ENCODE measurements around the gene TTC7B. TPM values are rescaled to one million over a fixed set of nuclear protein-coding genes. Genes with fewer than 3 reads are reported as not detected.

TTC7B gene
- total RNA-seq, 4 donors from 2014 or later = 14.3 to 48.9 (median 32.5) TPM

- Histone ChIP-seq H3K4me1 (no peaks in the 10 kb centered on the region), H3K4me3 (no peak overlapping the region), H3K36me3 (no peaks in the 10 kb centered on the region), H3K27me3 (no peaks in the 10 kb centered on the region), H3K9me3 (no peaks in the 10 kb centered on the region), H3K27ac (no peak overlapping the region)
- TF ChIP-seq POLR2AphosphoS5 (IDR thresholded peaks at IDR 0.05) (no peak), POLR2A (IDR thresholded peaks at IDR 0.05) (no peak), CTCF (IDR thresholded peaks at IDR 0.05) (no peak), EP300 (IDR thresholded peaks at IDR 0.05) (no peak)
- no peak for DNase-seq (ENCODE audit: low spot score in 2 of 2)
Observed at GRCh38 chr14:90747909-90748308, 68.3 kb downstream of the TTC7B start.

GRCh38 chr14:90743826-90744225 lies 72.4 kb downstream of the TTC7B start:
- DNase-seq (ENCODE audit: low spot score in 2 of 2) = no peak
- Histone ChIP-seq H3K4me1 (no peaks in the 10 kb centered on the region), H3K27ac (no peak overlapping the region), H3K9me3 (no peaks in the 10 kb centered on the region), H3K4me3 (no peak overlapping the region), H3K27me3 (no peaks in the 10 kb centered on the region), H3K36me3 (no peaks in the 10 kb centered on the region)
- 94% methylated on average over 10 of the region's 10 CpGs for WGBS
- TF ChIP-seq POLR2A (IDR thresholded peaks at IDR 0.05) (no peak), POLR2AphosphoS5 (IDR thresholded peaks at IDR 0.05) (no peak), EP300 (IDR thresholded peaks at IDR 0.05) (no peak), CTCF (IDR thresholded peaks at IDR 0.05) (no peak)

- no peak for DNase-seq (ENCODE audit: low spot score in 2 of 2)
- Histone ChIP-seq H3K36me3 (no peaks in the 10 kb centered on the region), H3K27ac (no peak overlapping the region), H3K4me1 (no peaks in the 10 kb centered on the region), H3K4me3 (no peak overlapping the region), H3K9me3 (no peaks in the 10 kb centered on the region), H3K27me3 (no peaks in the 10 kb centered on the region)
- 53% methylated on average over 3 of the region's 3 CpGs for WGBS
- no peak for TF ChIP-seq POLR2A (IDR thresholded peaks at IDR 0.05)
- TF ChIP-seq POLR2AphosphoS5 (IDR thresholded peaks at IDR 0.05) = no peak
- TF ChIP-seq CTCF (IDR thresholded peaks at IDR 0.05) = no peak
Observed at GRCh38 chr14:90743425-90743824, 72.8 kb downstream of the TTC7B start.

GRCh38 chr14:90742729-90743128 lies 73.5 kb downstream of the TTC7B start:
- Histone ChIP-seq H3K36me3 (no peaks in the 10 kb centered on the region), H3K27ac (no peak overlapping the region), H3K9me3 (no peaks in the 10 kb centered on the region), H3K4me3 (no peak overlapping the region), H3K27me3 (no peaks in the 10 kb centered on the region), H3K4me1 (no peaks in the 10 kb centered on the region)
- no peak for DNase-seq (ENCODE audit: low spot score in 2 of 2)
- 80% methylated on average over 6 of the region's 6 CpGs for WGBS
- TF ChIP-seq POLR2A (IDR thresholded peaks at IDR 0.05) (no peak), POLR2AphosphoS5 (IDR thresholded peaks at IDR 0.05) (no peak), CTCF (IDR thresholded peaks at IDR 0.05) (no peak), EP300 (IDR thresholded peaks at IDR 0.05) (no peak)

DNA sequence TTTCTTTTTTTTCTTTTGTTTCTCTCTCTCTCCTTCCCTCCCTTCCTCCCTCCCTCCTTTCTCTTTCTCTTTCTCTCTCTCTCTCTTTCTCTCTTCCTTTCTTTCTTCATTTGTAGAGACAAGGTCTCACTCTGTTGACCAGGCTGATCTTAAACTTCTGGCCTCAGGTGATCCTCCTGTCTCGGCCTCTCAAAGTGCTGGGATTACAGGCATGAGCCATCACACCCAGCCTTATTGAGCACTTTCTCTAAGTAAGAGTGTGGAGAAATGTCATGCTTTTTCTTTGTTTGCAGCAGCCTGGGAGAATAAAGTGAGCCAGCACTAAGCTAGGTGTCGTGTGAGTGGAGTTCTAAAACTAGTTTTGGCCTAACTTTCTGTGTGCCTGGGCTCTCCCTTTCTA lies 74.0 kb downstream of the TTC7B start:
- no peaks in the 10 kb centered on the region for H3K9me3 ChIP-seq
- WGBS = 100% methylated on average over 2 of the region's 2 CpGs
- no peak overlapping the region for H3K27ac ChIP-seq
- H3K4me3 ChIP-seq = no peak overlapping the region
- H3K4me1 ChIP-seq = no peaks in the 10 kb centered on the region
- no peak for DNase-seq (ENCODE audit: low spot score in 2 of 2)
- H3K36me3 ChIP-seq = no peaks in the 10 kb centered on the region
- no peak for TF ChIP-seq EP300 (IDR thresholded peaks at IDR 0.05)
- no peak for TF ChIP-seq POLR2A (IDR thresholded peaks at IDR 0.05)
- no peak for TF ChIP-seq POLR2AphosphoS5 (IDR thresholded peaks at IDR 0.05)
- TF ChIP-seq CTCF (IDR thresholded peaks at IDR 0.05) = no peak
- H3K27me3 ChIP-seq = no peaks in the 10 kb centered on the region
